H1 (cell line): Measurements from ENCODE around the gene CMC1. TPM values are rescaled to one million over a fixed set of nuclear protein-coding genes. Genes with fewer than 3 reads are reported as not detected.

ENCODE experiments used
- PHF8 ChIP-seq: fragments of 200-600 bp; sonication (generic); conservative IDR thresholded peaks from 2 replicates; pipeline ENCODE4 v1.7.1; 2012; ENCODE audit warnings: low read depth, mild to moderate bottlenecking, inconsistent platforms, low read length, moderate library complexity
- SAP30 ChIP-seq: fragments of 300-600 bp; sonication (generic); IDR thresholded peaks from 2 replicates; pipeline ENCODE4 v1.7.1; 2012; ENCODE audit warnings: low read length, moderate library complexity, mild to moderate bottlenecking, inconsistent platforms; ENCODE audit not compliant: insufficient read depth, insufficient replicate concordance
- polyA plus RNA-seq, 7 experiments: library from polyadenylated mRNA; depleted of rRNA in 3 of 7; stranded (reverse) in 5 of 7; unstranded in 2 of 7; fragments of >200 nt in 5 of 7; fragments of 200-250 nt in 2 of 7; gene quantifications; 1 replicate in 5 of 7; 2 replicates in 1 of 7; 4 replicates in 1 of 7; pipeline versions ENCODE4 v1.2.1 to v1.2.3, GENCODE V29; 2011 to 2013; ENCODE audit warnings: missing spikeins in 2 of 7, mixed read lengths in 2 of 7
- total RNA-seq: library from RNA; stranded (reverse); fragmentation: NEBNext Ultra II Directional; extraction: Animal tissue kit (Norgen Biotek cat#: 25700); gene quantifications from 2 replicates; pipeline ENCODE4 v1.2.1, GENCODE V29; 2021

Gene CMC1
- total and polyA plus RNA-seq, 2 of the 8 experiments (the other 6 are each of a cell fraction or from before 2014, with no cell fraction given): 11.4 to 19.4 TPM

DNA sequence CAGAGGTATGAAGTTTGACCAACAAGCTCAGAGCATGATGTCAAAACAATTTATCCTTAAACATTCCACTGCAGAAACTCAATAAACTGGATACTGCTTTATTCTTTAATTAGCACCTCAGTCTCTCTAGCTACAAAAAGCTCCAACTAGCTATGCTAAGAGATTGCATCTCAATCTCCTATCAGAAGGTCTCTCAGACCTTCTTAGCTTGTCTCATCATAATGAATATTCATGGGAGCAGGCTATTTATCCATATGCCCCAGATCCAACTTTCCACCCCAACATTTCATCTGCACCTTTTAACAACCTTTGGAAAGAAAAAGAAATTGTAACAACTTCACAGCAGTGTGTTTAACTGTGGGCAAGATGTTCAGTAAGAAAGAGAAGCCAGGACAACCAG lies 95.8 kb downstream of the CMC1 start (continued):
- TF ChIP-seq PHF8 (no peak), SAP30 (no peak)
- TF ChIP-seq, all 59 proteins: peak for 0
